ELR (cell line): ENCODE results near the gene FAM117B.
"Not testable (repeated sequence)": the region's sequence is repeated elsewhere in the genome, so short reads cannot be mapped to it uniquely, and the experiment has no call there.

Source experiments
- DNase-seq: peaks from one replicate; pipeline ENCODE4 v3.0.0-alpha.2; 2015; ENCODE audit warnings: low read depth

Gene FAM117B

DNA sequence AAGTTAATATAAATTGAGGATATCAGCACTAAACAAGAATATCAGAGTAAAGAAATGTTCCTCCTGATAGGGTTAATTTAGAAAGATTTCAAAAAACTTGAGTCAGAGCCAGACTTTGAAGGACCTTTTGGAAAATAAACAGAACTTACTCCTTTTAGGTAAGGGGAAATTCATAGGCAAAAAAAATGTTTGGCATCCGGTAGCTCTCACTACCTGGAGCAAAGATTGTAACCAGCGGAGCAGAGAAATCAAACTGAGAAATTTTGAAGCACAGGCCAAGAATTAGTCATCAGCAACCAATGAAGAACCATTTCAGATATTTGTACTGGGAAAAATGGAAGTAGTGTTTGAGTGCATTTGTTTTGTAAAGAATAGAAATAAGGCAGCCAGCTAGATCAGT, 123.8 kb downstream of the FAM117B start:
- no peak for DNase-seq

DNA sequence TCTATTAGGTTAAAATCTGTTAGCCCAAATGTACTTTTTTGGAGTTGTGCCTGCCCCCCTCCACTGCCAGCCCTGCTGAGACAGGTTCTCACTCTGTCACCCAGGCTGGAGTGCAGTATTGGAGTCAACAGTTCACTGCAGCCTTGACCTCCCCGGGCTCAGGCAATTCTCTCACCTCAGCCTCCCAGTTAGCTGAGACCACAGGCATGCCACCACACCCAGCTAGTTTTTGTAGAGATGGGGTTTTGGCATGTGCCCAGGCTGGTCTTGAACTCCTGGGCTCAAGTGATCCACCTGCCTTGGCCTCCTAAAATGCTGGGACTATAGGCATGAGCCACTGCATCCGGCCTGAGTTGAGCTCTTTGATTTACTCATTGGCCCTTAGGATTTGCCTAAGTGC, 126.1 kb downstream of the FAM117B start:
- no peak for DNase-seq

DNA sequence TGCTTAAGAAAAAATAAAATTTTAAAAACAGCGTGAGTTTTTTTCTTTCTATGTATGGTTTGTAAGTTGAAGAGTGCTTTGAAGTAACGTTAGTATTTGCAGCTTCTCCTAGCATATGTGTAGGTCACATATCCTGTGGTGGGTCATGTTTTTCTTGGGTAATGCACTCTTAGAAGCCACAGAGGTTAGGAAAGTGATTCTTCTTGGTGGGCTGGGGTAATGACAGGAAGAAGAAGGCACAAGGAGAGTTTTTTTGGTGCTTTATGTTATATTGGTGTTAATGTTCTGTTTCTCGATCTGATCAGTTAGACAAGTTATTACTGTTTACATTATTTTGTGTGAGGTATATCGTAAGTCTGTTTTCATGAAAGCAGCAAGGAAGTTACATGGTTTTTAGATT, 127.8 kb downstream of the FAM117B start:
- no peak for DNase-seq

DNA sequence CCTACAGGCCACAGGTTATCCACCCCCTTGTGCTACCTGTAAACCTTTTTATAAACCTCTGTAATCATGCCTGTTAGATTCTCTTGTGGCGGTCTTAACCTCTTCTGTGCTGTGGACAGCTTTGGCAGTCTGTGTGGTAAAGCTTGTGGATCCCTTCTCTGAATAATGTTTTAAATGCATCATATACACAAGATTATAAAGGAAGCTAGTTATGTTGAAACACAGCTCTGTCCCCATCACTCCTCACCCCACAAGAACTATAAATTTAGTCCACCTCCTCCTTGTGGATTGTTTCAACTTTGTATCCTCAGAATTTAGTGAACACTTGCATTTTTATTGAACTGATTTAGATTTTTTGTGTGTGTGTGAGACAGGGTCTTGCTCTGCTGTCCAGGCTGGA, 129.1 kb downstream of the FAM117B start:
- no peak for DNase-seq

DNA sequence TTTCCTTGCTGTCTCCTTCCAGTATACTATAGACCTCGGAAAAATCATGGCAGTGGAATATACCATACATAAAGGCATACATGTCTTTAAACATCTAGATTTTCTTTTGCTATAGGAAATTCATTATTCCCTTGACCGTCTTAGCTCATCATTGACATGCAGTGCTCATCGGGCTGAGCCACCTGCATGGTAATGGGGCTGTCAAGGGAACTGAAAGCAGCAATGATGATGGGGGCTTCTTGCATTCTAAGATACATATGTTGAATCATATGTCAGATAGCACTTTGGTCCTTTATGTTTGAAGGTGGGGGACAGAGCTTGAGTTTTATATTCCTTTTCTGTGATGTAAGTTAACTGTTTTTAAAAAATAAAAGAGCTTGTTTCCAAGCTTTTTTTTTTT, 130.2 kb downstream of the FAM117B start:
- no peak for DNase-seq

DNA sequence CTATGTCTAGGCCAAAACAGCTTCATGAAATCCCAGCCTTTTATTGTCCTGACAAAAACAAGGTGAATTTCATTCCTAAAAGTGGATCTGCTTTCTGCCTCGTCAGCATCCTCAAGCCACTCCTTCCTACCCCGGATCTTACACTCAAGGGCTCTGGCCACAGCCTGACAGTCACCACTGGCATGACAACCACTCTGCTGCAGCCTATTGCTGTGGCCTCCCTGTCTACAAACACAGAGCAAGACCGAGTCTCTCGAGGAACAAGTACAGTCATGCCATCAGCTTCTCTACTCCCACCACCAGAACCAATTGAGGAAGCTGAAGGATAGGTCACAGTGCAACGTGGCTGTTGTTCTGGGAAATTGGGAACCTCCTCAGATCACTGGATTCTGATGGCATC, 130.7 kb downstream of the FAM117B start:
- DNase-seq, result no peak

DNA sequence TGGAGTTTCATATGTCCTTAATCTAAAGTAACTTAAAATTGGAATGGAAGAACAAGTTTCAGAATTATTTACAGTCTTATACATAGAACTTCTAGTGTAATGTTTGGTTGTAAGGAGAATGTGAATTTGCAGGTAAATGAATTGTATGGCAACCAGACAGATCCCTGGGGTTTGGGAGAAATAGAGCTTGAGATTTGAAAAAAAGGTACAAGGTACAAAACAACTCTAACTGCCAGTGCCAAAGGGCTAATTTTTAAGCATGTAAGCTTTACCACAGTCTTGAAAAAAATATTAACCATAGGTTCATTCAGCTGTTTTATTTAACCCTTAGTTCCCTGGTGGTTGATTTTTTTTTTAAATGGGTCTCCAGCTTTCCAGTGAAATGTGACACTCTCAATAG, 133.5 kb downstream of the FAM117B start:
- DNase-seq, result no peak

DNA sequence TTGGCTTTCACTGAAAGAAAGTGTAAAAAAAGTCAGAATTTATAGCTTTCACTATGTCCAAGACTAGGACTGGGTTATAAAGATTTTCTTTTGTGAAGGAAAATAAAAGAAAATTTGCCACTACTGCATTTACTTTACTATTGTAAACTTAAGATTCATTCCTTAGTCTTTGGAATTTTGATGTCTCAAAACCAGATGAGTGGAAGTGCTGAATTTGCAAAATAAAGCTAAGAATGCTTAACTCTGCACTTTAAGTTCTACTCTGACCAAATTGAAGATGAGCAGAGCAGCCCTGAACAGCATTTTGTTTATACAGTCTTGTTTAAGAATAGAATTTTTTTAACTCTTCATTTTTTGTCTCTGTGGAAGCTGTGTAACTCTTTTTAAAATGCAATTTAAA, 134.4 kb downstream of the FAM117B start:
- no peak for DNase-seq

DNA sequence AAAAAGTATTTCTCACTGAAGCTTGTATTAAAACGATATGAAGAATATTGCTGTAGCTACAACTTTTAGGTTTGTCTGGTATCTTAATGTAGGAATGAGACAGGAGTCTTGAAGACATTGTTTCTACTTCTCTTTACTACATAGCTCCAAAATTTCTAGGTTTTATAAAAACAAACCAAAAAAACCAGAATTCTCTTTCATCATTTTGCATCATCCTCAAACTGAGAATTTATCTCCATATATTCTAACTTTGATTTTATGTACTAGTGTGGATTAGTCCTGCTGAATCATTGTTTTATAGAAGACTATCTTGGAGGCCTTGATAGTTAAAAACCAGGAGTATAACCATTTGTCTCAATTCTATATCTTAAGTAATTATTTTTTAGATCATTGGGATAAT, 136.6 kb downstream of the FAM117B start:
- DNase-seq, result no peak

DNA sequence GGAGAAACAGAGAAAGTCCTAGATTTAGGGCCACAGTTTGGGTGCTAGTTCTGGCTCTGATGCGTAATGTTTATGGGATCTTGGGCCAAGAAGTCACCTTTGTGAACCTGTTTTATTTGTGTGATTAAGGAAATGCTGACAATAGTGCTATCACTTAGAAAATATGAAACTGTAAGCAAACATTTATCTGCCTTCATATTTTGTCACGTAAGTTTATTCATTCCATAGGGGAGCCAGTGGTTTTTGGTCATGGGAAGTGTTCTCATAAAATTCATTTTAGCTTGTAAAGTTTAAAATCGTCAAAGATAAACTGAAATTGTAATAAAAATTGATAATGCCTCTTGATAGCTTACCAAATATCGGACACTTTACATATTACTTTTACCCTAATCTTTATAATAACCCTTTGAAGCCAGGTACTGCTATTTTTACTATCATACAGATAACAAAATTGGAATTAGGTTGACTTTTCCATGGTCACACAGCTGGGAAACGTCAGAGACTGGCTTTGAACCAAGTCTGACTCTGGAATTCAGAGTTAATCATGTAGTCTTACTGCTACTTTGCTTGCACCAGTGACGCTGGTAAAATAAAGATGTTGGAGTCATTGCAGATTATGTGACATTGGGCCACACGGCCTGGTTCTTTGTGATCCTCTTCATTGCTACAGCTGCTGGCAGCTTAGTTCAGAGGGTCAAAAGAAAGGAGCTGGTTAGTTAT, 137.1 kb downstream of the FAM117B start:
- no peak for DNase-seq

DNA sequence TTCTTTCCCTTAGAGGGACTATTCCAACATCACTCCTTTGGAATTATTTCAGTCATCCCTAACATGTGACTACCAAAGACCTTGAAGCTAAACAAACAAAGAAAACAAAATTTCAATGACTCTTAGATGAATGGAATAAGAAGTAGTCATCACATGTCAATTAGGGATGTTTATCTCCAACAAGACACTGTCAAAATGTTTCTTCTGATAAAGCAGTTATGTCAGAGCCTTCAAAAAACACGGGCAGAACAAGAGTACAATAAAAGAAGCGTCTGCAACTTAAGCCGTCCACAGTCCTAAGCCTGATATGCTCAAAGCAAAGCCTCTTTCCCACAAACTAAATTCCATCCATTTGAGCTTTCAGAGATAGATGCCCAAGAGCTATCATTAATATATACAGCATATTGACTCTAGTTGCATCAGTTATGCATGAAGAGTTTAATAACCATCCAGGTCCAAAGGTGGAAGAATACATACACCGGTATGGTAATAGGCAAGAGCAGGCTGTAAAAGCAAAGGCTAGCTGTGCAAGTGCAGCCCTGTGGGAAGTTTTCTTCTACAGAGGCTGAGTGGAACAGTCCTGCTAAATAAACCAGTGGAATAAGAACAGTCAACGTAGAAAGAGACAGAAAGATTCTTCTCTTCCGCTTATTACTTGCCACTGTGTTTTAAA, 138.7 kb downstream of the FAM117B start:
- no peak for DNase-seq

DNA sequence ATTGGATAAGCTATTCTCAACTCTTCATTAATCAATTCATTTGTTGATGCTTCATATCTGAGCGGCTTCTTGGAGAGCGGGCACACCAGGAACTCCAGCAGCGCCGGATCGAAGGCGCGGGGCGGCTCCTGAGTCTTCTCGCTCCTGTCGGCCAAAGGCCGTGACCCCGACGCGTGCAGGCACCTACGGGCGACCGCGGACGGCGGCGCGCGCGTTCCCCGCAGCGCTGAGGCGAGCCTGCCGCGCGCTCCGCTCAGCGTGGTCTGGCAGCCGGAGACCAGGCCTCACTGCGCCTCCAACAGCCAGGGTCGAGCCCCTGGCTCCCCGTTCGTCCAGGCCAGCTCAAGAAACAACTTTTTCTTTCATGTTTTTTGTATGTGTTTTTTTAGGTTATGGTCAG, 139.3 kb downstream of the FAM117B start:
- no peak for DNase-seq

DNA sequence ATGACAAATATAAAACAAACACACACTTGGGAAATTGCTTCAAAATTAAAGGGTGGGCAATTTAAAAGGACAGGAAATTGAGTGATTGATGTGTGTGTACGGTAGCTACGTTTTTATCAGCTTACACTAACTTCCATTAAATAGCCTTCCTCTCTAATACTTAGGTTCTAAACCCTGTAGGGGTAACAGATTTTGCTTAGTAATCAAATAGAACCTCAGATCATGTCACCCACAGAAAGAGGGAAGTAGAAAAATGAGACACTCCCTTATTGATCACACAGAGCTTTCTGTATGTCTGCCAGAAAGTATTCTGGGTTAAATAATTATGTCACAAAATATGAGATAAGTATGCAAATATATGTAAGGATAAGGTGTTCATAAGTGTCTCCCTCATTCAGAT, 143.4 kb downstream of the FAM117B start:
- no peak for DNase-seq

DNA sequence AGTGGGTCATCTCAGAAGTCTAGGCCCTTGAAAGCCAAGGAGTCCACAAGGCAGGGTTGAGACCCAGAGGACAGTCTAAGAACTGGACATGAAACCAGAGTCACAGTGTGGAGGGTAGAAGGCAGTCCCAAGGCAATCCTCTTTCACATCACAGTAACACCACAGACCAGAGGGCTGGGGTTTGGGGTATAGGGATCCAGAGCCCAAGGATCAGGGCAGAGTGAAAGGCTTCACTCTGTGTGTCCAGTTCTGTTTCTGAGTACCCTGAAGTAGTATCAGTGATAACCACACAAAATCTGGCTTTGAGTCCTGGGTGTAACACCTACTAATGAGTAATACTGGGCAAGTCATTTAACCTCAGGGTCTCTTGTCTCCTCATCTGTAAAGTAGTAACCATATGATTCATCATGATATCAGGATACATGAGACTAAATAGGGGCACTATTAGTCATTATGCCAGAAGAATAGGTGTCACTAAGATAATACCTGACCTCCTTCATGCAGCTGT, 145.8 kb downstream of the FAM117B start:
- DNase-seq, result peak; percentile 94

DNA sequence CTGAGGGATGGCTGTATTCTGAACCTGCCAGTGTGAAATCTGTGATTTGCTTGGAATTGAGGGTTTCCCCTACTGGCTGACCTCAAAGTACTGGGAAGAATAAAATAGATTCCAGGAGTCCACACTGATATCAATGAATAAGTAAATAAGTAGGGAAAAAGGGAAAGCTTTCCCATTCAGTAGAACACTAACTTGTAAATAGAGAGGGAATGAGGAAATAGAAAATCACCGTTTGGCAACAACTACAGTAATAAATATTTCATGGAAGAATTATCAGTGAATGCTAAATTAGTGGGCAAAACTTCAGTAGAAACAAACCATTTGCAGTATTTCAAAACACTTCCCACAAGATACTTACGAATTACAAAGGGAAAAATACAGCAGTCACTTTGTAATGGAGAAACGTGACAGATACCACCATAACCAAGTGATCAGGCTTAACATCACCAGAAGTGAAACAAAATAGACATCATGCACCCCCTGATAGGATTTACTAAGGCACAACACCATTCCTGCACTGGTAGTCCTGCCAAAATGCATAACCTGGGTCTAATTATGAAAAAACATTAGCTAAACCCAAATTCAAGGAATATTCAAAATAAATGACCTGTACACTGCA, 148.3 kb downstream of the FAM117B start:
- no peak for DNase-seq

DNA sequence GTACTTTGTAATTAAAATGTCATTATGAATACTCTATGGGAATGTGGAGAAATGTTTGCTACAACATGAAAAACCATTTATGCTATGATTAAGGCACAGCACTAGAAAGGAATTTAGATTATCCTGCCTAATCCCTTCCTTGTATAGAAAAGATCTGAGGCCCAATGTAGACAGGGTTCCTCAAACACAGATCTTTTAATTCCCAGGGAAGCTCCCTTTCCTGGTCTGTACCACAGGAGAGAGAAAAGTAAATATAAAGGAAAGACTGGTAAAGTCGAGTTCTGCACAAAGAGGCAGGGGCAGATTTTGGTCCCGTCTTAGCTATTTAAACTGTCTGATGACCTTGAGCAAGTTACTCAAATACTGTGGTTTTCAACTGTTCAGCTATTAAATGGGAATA, 152.1 kb downstream of the FAM117B start:
- no peak for DNase-seq

DNA sequence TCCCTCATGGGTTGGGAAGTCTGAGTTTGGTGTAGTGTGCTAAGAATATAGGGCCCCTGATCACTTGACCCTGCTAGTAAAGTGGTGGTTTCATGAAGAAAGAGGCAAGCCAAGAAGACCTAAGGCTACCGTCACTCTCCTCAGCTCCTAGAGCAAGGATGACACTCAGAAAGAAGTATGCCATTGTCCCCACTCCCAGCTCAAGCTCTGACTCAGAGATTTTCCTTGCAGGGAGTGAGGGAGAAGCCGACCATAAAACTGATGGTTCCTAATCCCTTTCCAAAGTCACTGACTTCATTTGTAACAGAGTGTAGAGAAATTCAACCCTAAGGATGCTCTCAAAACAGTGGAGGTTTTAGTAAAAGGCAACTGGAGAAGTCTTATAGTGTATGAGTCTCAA, 155.9 kb downstream of the FAM117B start:
- peak; percentile 23 for DNase-seq

DNA sequence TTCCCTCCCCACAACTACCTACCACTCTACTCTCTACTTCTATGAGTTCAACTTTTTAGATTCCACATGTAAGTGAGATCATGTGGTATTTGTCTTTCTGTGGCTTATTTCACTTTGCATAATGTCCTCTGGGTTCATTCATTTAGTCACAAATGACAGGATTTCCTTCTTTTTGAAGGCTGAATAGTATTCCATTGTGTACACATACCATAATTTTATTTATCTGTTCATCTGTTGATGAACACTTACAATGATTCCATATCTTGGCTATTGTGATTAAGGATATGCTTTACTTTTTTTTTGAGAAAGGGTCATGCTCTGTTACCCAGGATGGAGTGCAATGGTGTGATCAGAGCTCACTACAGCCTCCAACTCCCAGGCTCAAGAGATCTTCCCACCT, 163.2 kb downstream of the FAM117B start:
- DNase-seq, result no peak

DNA sequence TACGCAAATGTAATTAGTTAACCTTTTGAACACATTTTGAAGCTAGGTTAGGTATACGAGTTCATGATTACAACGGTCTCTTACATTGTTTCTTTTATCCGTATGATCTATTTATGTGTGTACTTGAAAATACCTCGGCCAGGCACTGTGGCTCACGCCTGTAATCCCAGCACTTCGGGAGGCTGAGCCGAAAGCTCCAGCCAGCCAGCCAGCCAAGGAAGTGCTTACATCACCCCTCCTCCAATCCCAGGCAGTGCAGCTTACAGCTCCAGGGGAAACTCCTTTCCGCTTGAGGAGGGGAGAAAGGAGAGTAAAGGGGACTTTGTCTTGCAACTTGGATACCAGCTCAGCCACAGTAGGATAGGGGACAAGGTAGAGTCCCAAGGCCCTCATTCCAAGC, 171.1 kb downstream of the FAM117B start:
- DNase-seq, result not testable (repeated sequence)

DNA sequence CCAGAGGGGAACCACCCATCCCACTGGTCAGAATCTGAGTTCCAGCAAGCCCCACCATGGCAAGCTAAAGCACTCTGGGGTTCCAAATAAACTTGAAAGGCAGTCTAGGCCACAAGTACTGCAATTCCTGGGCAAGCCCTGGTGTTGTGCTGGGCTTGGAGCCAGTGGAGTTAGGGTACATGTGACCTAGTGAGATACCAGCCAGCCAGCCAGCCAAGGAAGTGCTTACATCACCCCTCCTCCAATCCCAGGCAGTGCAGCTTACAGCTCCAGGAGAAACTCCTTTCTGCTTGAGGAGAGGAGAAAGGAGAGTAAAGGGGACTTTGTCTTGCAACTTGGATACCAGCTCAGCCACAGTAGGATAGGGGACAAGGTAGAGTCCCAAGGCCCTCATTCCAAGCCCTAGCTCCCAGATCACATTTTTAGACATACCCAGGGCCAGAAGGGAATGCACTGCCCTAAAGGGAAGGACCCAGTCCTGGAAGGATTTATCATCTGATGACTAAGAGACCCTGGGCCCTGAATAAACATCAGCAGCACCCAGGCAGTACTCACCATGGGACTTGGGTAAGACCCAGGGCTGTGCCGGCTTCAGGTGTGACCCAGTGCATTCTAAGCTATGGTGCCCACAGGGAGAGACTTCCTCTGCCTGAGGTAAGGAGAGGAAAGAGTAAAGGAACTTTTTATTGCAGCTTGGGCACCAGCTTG, 172.8 kb downstream of the FAM117B start:
- peak; percentile 54 for DNase-seq

DNA sequence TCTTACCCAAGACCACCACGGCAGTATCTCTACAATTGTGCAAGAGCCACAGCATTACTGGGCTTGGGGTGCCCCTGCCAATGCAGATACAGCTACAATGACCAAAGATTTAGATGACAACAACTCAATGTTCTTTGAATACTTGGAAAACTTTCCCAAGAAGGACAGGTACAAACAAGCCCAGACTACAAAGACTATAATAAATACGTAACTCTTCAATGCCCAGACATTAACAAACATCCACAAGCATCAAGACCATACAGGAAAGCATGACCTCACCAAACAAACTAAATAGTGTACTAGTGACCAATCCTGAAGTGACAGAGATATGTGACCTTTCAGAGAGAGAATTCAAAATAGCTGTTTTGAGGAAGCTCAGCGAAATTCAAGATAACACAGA, 174.0 kb downstream of the FAM117B start:
- no peak for DNase-seq

DNA sequence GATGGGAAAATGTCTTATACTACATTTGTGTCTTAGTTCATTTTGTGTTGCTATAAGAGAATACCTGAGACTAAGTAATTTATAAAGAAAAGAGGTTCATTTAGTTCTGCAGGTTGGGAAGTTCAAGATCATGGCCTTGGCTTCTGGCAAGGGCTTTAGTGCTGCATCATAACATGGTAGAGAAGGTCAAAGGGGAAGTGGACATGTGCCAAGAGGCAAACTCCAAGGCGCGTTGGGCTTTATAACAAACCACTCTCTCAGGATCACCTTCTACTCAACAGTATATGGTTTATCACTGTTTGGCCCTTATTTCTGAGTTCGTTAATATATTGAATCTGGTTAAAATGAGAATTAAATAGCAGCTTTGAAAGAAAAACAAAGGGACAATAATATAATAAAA, 178.6 kb downstream of the FAM117B start:
- no peak for DNase-seq

DNA sequence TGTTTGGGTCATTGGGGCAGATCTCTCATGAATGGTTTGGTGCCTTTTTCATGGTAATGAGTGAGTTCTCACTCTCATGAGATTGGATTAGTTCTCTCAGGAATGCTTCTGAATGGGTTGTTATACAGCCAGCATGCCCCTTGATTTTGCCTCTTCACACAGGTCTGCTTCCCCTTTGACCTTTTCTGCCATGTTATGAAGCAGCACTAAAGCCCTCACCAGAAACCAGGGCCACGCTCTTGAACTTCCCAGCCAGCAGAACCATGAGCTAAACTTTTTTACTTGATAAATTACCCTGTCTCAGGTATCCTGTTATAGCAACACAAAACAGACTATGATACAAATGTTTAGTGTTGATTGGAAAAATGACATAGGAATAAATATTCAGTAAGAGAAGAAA, 179.5 kb downstream of the FAM117B start:
- no peak for DNase-seq
